Jurkat, Clone E6-1 (cell line): Measurements from ENCODE around the gene MN1.

Experiments
- DNase-seq: peaks from one replicate; pipeline ENCODE4 v3.0.0-alpha.2; 2011; ENCODE audit warnings: low read depth, low spot score
- H3K4me3 ChIP-seq: 2 replicates; pipeline ENCODE4 v1.5.1; 2011; ENCODE audit warnings: mild to moderate bottlenecking, low read length, control low read depth, moderate library complexity

MN1 gene

DNA sequence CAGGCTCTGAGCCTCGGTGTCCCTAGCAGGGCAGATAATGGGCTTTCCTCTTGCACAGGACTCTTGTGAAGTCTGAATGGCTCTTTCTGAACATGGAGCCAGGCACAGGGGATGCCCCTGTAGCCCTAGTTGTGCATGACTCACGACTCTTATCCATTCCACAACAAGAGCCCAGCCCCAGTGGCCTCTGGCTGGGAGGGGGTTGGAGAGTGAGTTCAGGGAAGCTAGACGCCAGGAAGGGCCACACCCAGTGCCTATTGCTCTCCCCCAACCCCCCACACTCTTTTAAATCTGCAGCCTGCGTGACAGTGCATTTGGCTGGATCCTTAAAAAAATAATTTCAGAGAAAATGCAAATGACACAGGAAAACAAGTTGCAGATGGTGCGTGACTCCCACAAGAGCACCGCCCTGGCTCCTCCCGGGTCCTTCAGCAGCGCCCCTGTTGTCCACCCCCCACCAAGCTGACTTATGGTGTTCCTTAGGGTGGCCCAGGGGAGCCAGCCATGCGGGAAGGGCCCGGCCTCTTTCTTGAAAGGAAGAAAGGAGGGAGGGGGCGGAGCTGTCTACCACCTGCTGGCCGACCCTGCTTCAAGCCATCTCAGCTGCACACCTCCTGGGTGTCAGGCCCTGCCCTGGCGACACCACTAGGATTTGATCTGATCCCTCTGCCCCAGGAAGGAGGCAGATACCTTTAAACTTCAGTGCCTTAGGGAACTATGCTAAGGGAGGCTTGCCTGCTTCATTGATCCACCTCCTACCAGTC is 74.7 kb downstream of the MN1 start:
- no peak for DNase-seq
- no peak overlapping the region for H3K4me3 ChIP-seq

GRCh38 chr22:27726331-27726685 is 75.2 kb downstream of the MN1 start:
- no peak for DNase-seq
- H3K4me3 ChIP-seq = no peak overlapping the region

DNA sequence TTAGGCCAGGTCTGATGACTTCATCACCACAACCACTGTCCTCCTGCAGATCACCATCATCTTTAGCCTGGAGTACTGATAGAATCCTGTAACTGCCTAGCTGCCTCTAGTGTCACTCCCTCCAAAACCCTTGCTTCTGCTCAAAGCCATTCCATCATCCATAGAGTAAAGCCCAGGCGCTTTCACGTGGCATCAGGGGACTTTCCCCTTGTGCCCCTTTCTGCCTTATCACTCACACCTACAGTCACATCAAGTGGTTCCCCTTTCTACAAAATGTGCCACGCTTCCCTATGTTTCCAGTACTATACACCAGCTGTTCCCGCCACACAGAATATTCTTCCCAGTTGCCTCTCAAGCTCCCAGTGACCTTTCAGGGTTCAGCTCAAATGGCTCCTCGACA is 75.9 kb downstream of the MN1 start:
- no peak overlapping the region for H3K4me3 ChIP-seq
- DNase-seq = no peak

DNA sequence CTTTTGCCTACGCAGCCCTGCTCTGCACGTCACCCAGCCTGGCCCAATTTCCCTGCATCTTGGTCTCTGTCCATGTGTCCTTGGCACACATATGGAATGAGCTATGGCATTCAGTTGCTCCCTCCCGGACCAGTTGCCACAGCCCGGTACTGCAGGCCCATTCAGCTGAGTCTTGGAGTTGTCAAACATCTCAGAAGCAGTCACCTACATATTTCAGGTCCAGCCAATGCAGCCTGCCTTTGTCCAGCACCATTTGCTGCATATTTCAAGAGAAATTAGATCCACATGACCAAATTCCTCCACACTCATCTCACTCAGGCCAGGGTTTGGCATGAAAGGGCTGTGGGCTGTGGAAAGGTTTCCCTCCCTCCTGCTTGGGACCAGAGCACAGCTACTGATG is 76.8 kb downstream of the MN1 start:
- H3K4me3 ChIP-seq = no peak overlapping the region
- DNase-seq = no peak

- H3K4me3 ChIP-seq = no peak overlapping the region
- no peak for DNase-seq
Observed at GRCh38 chr22:27724157-27724556, 77.4 kb downstream of the MN1 start.

DNA sequence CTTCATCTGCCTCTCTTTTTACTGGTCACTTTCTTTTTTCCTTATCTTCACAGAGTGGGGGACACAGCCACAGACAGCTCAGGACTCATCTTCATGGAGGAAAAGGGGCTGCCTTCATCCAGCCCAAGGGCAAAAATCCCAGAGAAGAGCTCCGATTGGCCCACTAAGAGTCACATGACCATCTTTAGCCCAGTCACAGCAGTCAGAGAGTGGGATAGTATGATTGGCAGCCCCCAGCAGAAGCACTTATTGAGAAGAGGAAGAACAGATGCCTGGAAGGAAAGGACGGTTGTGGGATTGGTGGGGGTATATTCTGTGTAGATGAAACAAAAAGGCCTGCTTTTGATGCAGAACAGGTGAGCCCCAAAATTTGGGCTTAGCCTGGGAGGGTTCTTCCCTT is 77.8 kb downstream of the MN1 start:
- no peak for DNase-seq

GRCh38 chr22:27723158-27723557 is 78.4 kb downstream of the MN1 start:
- no peak for DNase-seq

More for the DNA sequence above, 77.8 kb downstream of the MN1 start:
- no peak overlapping the region for H3K4me3 ChIP-seq

DNA sequence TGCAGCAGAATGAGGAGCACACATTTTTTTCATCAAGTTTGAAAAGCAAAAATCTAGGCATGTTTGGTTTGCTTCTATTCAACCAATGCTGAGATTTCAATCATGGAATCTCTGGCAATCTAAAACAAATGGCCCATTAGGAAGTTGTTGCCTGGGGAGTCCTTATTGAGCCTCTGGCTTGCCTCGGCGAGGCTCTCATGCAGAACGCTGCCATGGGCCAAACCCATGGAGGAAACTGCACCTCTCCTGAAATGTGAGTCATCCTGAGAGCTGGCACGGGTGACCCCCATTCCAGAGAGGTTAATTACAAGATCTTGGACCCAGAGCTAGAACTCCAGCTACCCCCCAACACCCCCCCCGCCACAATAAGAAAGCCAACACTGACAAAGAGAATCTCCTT is 80.7 kb downstream of the MN1 start:
- DNase-seq = no peak

More at GRCh38 chr22:27723158-27723557, 78.4 kb downstream of the MN1 start:
- no peak overlapping the region for H3K4me3 ChIP-seq

GRCh38 chr22:27719535-27720227 is 81.9 kb downstream of the MN1 start:
- no peak overlapping the region for H3K4me3 ChIP-seq
- peak; percentile 16 for DNase-seq

More for the DNA sequence above, 80.7 kb downstream of the MN1 start:
- H3K4me3 ChIP-seq = no peak overlapping the region

DNA sequence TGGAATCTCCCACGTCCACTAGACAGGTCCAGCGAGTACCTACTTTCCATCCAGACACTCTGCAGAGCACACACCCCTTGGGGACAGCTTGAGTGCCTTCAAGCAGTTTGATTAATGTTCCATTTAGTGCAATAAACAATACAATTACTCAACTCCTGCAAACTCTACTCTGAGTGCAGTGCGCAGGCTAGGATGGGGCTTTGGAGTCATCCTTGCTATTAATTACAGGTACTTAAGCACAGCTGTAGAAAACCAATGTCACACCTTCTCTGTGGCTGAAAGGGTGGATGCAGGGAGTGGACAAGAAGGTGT is 82.6 kb downstream of the MN1 start:
- H3K4me3 ChIP-seq = no peak overlapping the region
- DNase-seq = no peak

- no peak overlapping the region for H3K4me3 ChIP-seq
Observed at GRCh38 chr22:27718186-27719035, 83.1 kb downstream of the MN1 start.

GRCh38 chr22:27717094-27717493 is 84.5 kb downstream of the MN1 start:
- DNase-seq = no peak

More at GRCh38 chr22:27718186-27719035, 83.1 kb downstream of the MN1 start:
- no peak for DNase-seq

DNA sequence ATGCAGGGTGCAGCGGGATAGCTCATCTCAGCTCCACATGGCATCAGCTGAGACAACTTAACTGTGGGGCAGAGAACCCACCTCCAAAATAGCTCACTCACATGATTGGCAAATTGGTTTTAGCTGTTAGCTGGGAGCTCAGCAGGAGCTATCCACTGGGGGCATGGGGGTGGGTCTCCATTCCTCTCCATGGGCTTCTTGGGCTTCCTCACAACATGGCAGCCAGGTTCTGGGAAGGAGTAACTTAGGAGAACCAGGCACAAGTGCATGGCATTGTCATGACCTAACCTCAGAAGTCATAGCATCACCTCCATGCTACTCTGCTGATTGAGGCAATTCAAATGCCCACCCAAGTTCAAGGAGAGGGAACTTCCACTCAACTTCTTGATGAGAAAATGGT is 85.5 kb downstream of the MN1 start:
- H3K4me3 ChIP-seq = no peak overlapping the region
- no peak for DNase-seq

More at GRCh38 chr22:27717094-27717493, 84.5 kb downstream of the MN1 start:
- no peak overlapping the region for H3K4me3 ChIP-seq

GRCh38 chr22:27715106-27715505 is 86.5 kb downstream of the MN1 start:
- DNase-seq = no peak
- H3K4me3 ChIP-seq = no peak overlapping the region

DNA sequence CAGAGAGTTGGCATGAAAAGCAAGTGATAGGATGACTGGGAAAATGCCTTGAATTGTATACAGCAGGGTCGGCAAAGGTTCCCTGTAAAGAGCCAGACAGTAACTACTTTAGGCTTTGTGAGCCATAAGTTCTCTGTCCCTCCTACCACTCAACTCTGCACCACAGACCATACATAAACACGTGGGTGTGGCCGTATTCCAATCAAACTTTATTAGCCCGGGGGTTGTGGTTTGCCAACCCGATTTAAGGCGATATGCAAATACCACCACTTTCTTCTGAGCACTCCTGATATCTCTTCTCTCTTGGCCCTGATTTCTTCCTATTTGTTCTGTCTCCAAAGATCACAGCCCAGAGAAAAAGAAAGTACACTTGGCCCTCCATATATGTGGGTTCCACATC is 87.5 kb downstream of the MN1 start:
- no peak overlapping the region for H3K4me3 ChIP-seq
- DNase-seq = no peak

DNA sequence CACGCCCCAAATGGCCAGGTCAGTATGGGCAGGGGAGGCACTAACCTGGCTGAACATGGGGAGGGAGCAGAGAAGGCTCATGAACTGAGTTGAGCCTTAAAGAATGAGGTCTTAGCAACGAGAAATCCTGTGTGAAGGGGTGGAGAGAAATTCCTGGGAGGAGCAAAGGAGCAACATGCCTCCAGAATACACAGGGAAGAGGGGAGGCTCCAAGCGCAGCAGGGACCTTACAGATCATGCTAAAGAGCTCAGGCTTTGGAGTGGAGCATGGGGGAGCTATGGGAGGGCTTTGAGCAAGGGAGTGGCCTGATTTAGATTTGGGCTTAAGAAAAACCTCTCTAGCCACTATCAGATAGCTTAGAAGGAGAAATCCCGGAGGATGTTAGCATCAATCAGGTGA is 88.1 kb downstream of the MN1 start:
- no peak overlapping the region for H3K4me3 ChIP-seq

GRCh38 chr22:27711756-27712155 is 89.8 kb downstream of the MN1 start:
- no peak overlapping the region for H3K4me3 ChIP-seq
- no peak for DNase-seq

More for the DNA sequence above, 88.1 kb downstream of the MN1 start:
- DNase-seq = no peak

- H3K4me3 ChIP-seq = no peak overlapping the region
- DNase-seq = no peak
Observed at GRCh38 chr22:27711012-27711411, 90.5 kb downstream of the MN1 start.

DNA sequence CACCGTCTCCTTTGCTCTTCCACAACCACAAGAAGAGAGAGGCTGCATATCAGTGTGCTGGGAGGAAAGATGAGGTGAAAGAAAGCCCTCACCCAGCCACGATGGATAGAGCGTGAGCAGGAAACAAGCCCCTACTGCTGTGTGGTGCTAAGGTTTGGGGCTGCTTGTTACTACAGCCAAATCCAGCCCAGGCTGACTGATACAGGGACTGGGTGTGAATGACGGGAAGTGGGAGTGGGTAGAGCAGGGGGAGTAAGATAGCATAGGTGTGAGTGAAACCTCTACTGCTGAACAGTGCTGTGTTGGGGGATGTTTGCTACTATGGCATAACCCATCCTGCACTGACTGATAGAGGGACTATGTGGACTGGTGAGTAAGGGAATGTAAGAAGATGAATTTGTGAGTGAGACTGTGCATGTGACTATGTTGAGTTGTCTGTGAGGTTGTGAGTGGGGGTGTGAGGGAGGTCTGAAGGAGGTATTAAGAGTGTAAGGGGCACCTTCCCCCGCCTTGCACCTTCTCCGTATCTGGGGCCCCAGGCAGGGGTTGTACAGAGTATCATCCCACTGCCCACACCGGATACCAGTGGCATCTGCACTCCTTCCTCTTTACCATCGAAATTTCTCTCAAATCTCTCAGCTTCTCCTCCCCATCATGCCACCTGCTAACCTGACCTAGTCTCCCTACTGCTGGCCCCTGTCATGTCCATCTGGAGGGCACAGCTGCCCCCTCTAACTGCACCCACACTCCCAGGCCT is 91.5 kb downstream of the MN1 start:
- H3K4me3 ChIP-seq = no peak overlapping the region
- no peak for DNase-seq
